EH (cell line): Measurements from ENCODE around the gene C17orf75.
"Not testable (repeated sequence)": the region's sequence is repeated elsewhere in the genome, so short reads cannot be mapped to it uniquely, and the experiment has no call there.

Source experiments
- DNase-seq: peaks from one replicate; pipeline ENCODE4 v3.0.0-alpha.2; 2015; ENCODE audit warnings: low read depth

The C17orf75 gene

GRCh38 chr17:32341857-32342602 lies at the start of gene C17orf75:
Gene C17orf75, minus strand, starts transcription at chr17:32342173. Its CDS starts 34 bp downstream, at chr17:32342139.
- DNase-seq: peak; percentile 72

- no peak for DNase-seq
Observed at GRCh38 chr17:32388613-32389459, 46.9 kb upstream of the C17orf75 start.

GRCh38 chr17:32388128-32388527 lies 46.2 kb upstream of the C17orf75 start:
- not testable (repeated sequence) for DNase-seq

- DNase-seq: peak; percentile 11
Observed at GRCh38 chr17:32386844-32387243, 44.9 kb upstream of the C17orf75 start.

- no peak for DNase-seq
Observed at GRCh38 chr17:32385971-32386370, 44.0 kb upstream of the C17orf75 start.

- DNase-seq: no peak
Observed at GRCh38 chr17:32385121-32385520, 43.1 kb upstream of the C17orf75 start.

GRCh38 chr17:32383926-32384434 lies 42.0 kb upstream of the C17orf75 start:
- DNase-seq: no peak

- DNase-seq: no peak
Observed at GRCh38 chr17:32382526-32383223, 40.7 kb upstream of the C17orf75 start.

- no peak for DNase-seq
Observed at GRCh38 chr17:32370426-32370825, 28.5 kb upstream of the C17orf75 start.

GRCh38 chr17:32361270-32361669 lies 19.3 kb upstream of the C17orf75 start:
- no peak for DNase-seq

- no peak for DNase-seq
Observed at GRCh38 chr17:32357615-32358014, 15.6 kb upstream of the C17orf75 start.

- no peak for DNase-seq
Observed at GRCh38 chr17:32356750-32357149, 14.8 kb upstream of the C17orf75 start.

GRCh38 chr17:32356378-32356743 lies 14.4 kb upstream of the C17orf75 start:
- no peak for DNase-seq

- no peak for DNase-seq
Observed at GRCh38 chr17:32355649-32356377, 13.8 kb upstream of the C17orf75 start.

- DNase-seq: not testable (repeated sequence)
Observed at GRCh38 chr17:32352734-32353133, 10.8 kb upstream of the C17orf75 start.

- DNase-seq: peak; percentile 75
Observed at GRCh38 chr17:32350666-32351418, 8.9 kb upstream of the C17orf75 start.

- peak; percentile 96 for DNase-seq
Observed at GRCh38 chr17:32349854-32350665, 8.1 kb upstream of the C17orf75 start, which contains the start of gene ZNF207. Gene ZNF207, plus strand, starts transcription at chr17:32350157. Its CDS starts 129 bp downstream, at chr17:32350286.

- DNase-seq: peak; percentile 35
Observed at GRCh38 chr17:32349503-32349853, 7.5 kb upstream of the C17orf75 start.

GRCh38 chr17:32348483-32348800 lies 6.5 kb upstream of the C17orf75 start:
- no peak for DNase-seq

- DNase-seq: no peak
Observed at GRCh38 chr17:32345951-32346600, 4.1 kb upstream of the C17orf75 start.
